ENCODE results near the gene PPTC7.

Gene PPTC7

GRCh38 chr12:110516995-110517394 lies 66.1 kb downstream of the PPTC7 start:
- Histone ChIP-seq H3K9ac (ENCODE audit: low read depth, low read length) (no peak overlapping the region), H3K9me3 (ENCODE audit: control insufficient read depth, insufficient read depth, low read length) (no peaks in the 10 kb centered on the region), H3K36me3 (ENCODE audit: control insufficient read depth, insufficient read depth, low read length) (no peaks in the 10 kb centered on the region), H3K27me3 (ENCODE audit: control insufficient read depth, insufficient read depth, low read length) (no peaks in the 10 kb centered on the region), H3K4me3 (ENCODE audit: low read depth, low read length) (no peak overlapping the region), H3K4me1 (ENCODE audit: control insufficient read depth, insufficient read depth, low read length) (no peaks in the 10 kb centered on the region)

DNA sequence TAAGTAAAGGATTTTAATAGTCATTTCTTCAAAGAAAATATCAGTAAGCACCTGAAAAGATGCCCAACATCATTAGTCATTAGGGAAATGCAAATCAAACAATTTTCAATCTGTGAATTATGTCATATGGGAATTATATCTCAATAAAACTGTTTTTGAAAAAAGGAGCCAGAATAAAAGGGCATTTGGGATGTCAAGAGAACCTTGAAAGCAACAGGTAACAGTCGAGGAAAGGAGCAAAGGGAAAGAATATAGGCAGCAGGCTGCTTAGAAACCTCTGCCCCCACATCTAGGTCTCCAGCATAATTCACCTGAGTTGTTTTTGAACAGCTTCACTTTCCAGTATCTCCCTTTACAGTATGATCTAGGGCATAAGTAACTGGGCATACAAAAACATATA lies 68.8 kb downstream of the PPTC7 start:
- Histone ChIP-seq H3K9me3 (ENCODE audit: control insufficient read depth, insufficient read depth, low read length) (no peaks in the 10 kb centered on the region), H3K9ac (ENCODE audit: low read depth, low read length) (no peak overlapping the region), H3K4me1 (ENCODE audit: control insufficient read depth, insufficient read depth, low read length) (no peaks in the 10 kb centered on the region), H3K27me3 (ENCODE audit: control insufficient read depth, insufficient read depth, low read length) (no peaks in the 10 kb centered on the region), H3K4me3 (ENCODE audit: low read depth, low read length) (no peak overlapping the region), H3K36me3 (ENCODE audit: control insufficient read depth, insufficient read depth, low read length) (no peaks in the 10 kb centered on the region)

- Histone ChIP-seq H3K4me3 (ENCODE audit: low read depth, low read length) (no peak overlapping the region), H3K27me3 (ENCODE audit: control insufficient read depth, insufficient read depth, low read length) (no peaks in the 10 kb centered on the region), H3K9me3 (ENCODE audit: control insufficient read depth, insufficient read depth, low read length) (no peaks in the 10 kb centered on the region), H3K4me1 (ENCODE audit: control insufficient read depth, insufficient read depth, low read length) (no peaks in the 10 kb centered on the region), H3K36me3 (ENCODE audit: control insufficient read depth, insufficient read depth, low read length) (no peaks in the 10 kb centered on the region), H3K9ac (ENCODE audit: low read depth, low read length) (no peak overlapping the region)
Measured at GRCh38 chr12:110513842-110514241, 69.3 kb downstream of the PPTC7 start.

DNA sequence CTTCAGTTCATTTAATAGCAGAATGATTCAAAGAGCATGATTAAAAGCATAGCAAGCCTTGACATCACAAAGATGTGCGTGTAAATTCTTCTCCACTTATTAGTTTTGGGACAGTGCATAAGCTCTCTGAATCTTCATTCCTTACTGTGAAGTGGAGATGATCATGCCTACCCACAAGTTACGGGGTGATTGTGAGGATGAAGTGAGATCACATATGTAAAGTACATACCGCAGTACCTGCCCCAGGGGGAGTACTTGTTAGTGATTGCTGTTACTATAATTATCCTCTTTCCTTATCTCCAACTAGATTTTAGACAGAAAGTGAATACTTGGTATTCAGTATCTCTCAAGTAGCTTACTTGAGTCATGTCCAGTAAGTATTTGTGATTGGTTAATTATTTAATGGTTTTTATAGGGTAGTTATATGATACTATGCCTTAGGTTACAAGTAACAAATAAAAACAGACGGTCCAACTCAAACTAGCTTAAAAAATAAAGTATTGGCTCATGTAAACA lies 75.0 kb downstream of the PPTC7 start:
- H3K4me3 ChIP-seq (ENCODE audit: low read depth, low read length), result no peak overlapping the region
- H3K9me3 ChIP-seq (ENCODE audit: control insufficient read depth, insufficient read depth, low read length), result no peaks in the 10 kb centered on the region
- H3K36me3 ChIP-seq (ENCODE audit: control insufficient read depth, insufficient read depth, low read length), result no peaks in the 10 kb centered on the region
- peaks cover 6% of the 10 kb centered on the region for H3K27me3 ChIP-seq (ENCODE audit: control insufficient read depth, insufficient read depth, low read length)
- no peak overlapping the region for H3K9ac ChIP-seq (ENCODE audit: low read depth, low read length)
- no peaks in the 10 kb centered on the region for H3K4me1 ChIP-seq (ENCODE audit: control insufficient read depth, insufficient read depth, low read length)

DNA sequence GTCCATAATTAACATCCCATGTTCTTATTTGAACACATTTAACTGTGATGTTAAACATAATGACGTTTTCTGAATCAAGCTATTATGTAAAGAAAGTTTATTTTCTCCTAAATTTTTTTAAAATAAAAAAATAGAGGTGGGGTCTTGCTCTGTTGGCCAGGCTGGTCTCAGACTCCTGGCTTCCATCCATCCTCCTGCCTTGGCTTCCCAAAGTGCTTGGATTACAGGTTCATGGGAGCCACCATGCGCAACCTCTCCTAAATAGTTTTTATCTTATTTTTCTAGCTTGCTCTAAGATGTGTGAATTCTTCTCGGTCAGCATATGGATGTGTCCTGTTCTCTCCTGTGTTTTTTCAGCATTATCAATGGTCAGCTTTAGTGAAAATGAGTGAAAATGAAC lies 77.8 kb downstream of the PPTC7 start:
- Histone ChIP-seq H3K4me1 (ENCODE audit: control insufficient read depth, insufficient read depth, low read length) (no peaks in the 10 kb centered on the region), H3K27me3 (ENCODE audit: control insufficient read depth, insufficient read depth, low read length) (peaks cover 14% of the 10 kb centered on the region), H3K4me3 (ENCODE audit: low read depth, low read length) (no peak overlapping the region), H3K9me3 (ENCODE audit: control insufficient read depth, insufficient read depth, low read length) (no peaks in the 10 kb centered on the region), H3K9ac (ENCODE audit: low read depth, low read length) (no peak overlapping the region), H3K36me3 (ENCODE audit: control insufficient read depth, insufficient read depth, low read length) (no peaks in the 10 kb centered on the region)

GRCh38 chr12:110503432-110503831 lies 79.7 kb downstream of the PPTC7 start:
- Histone ChIP-seq H3K4me3 (ENCODE audit: low read depth, low read length) (no peak overlapping the region), H3K27me3 (ENCODE audit: control insufficient read depth, insufficient read depth, low read length) (peaks cover 14% of the 10 kb centered on the region), H3K4me1 (ENCODE audit: control insufficient read depth, insufficient read depth, low read length) (no peaks in the 10 kb centered on the region), H3K9me3 (ENCODE audit: control insufficient read depth, insufficient read depth, low read length) (no peaks in the 10 kb centered on the region), H3K36me3 (ENCODE audit: control insufficient read depth, insufficient read depth, low read length) (no peaks in the 10 kb centered on the region), H3K9ac (ENCODE audit: low read depth, low read length) (no peak overlapping the region)

- Histone ChIP-seq H3K4me1 (ENCODE audit: control insufficient read depth, insufficient read depth, low read length) (no peaks in the 10 kb centered on the region), H3K36me3 (ENCODE audit: control insufficient read depth, insufficient read depth, low read length) (no peaks in the 10 kb centered on the region), H3K9ac (ENCODE audit: low read depth, low read length) (peak within 1 kb of the TSS; percentile 88), H3K27me3 (ENCODE audit: control insufficient read depth, insufficient read depth, low read length) (peaks cover 14% of the 10 kb centered on the region), H3K4me3 (ENCODE audit: low read depth, low read length) (peak within 1 kb of the TSS; percentile 93), H3K9me3 (ENCODE audit: control insufficient read depth, insufficient read depth, low read length) (no peaks in the 10 kb centered on the region)
Measured at GRCh38 chr12:110501752-110502738, 81.1 kb downstream of the PPTC7 start, which contains the start of the genes RAD9B and VPS29. Gene RAD9B (plus strand): TSS chr12:110502331. CDS start chr12:110502338, 7 bp downstream. Gene VPS29 (minus strand): TSS chr12:110502111. CDS start chr12:110502051, 60 bp downstream.

DNA sequence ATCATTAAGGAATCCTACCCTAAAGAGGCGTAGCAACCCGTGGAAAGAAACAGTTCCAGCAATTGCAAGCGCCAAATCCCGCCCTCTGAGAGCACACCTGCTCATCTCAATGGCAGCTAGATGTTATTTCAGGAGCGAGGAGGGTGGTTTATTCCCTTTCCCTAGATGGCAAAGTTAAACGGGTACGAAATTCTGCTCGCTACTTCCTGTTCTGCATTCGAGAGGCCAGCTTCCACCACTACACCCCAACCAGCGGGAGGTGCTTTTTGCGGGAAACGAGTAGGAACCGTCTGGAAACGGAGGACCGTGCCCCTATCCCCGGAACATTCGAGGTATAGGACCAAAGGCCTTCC lies 81.7 kb downstream of the PPTC7 start:
- H3K36me3 ChIP-seq (ENCODE audit: control insufficient read depth, insufficient read depth, low read length), result no peaks in the 10 kb centered on the region
- no peaks in the 10 kb centered on the region for H3K4me1 ChIP-seq (ENCODE audit: control insufficient read depth, insufficient read depth, low read length)
- H3K27me3 ChIP-seq (ENCODE audit: control insufficient read depth, insufficient read depth, low read length), result peaks cover 14% of the 10 kb centered on the region
- peak overlapping the region; percentile 88 for H3K9ac ChIP-seq (ENCODE audit: low read depth, low read length)
- no peaks in the 10 kb centered on the region for H3K9me3 ChIP-seq (ENCODE audit: control insufficient read depth, insufficient read depth, low read length)
- peak overlapping the region; percentile 93 for H3K4me3 ChIP-seq (ENCODE audit: low read depth, low read length)

- Histone ChIP-seq H3K4me3 (ENCODE audit: low read depth, low read length) (no peak overlapping the region), H3K36me3 (ENCODE audit: control insufficient read depth, insufficient read depth, low read length) (peaks cover 3% of the 10 kb centered on the region), H3K9ac (ENCODE audit: low read depth, low read length) (no peak overlapping the region), H3K27me3 (ENCODE audit: control insufficient read depth, insufficient read depth, low read length) (peaks cover 14% of the 10 kb centered on the region), H3K9me3 (ENCODE audit: control insufficient read depth, insufficient read depth, low read length) (no peaks in the 10 kb centered on the region), H3K4me1 (ENCODE audit: control insufficient read depth, insufficient read depth, low read length) (no peaks in the 10 kb centered on the region)
Measured at GRCh38 chr12:110498984-110499706, 84.0 kb downstream of the PPTC7 start.
